WERI-Rb-1 (cell line): ENCODE data around the gene GDF10.

Source experiments
- DNase-seq: peaks from one replicate; pipeline ENCODE4 v3.0.0-alpha.2; 2020
- H3K27ac ChIP-seq: fragments of 250-450 bp; sonication (Bioruptor Pico); 2 replicates; pipeline ENCODE4 v1.5.1; 2020; ENCODE audit warnings: mild to moderate bottlenecking, moderate library complexity
- H3K27me3 ChIP-seq: fragments of 250-450 bp; sonication (Bioruptor Pico); 2 replicates; pipeline ENCODE4 v1.5.1; 2021; ENCODE audit warnings: mild to moderate bottlenecking, low read depth, moderate library complexity; ENCODE audit not compliant: insufficient read depth, severe bottlenecking
- H3K36me3 ChIP-seq: fragments of 250-450 bp; sonication (Bioruptor Pico); 2 replicates; pipeline ENCODE4 v1.5.1; 2020; ENCODE audit warnings: mild to moderate bottlenecking, moderate library complexity
- H3K4me3 ChIP-seq: 2 replicates; pipeline ENCODE4 v1.5.1; 2011; ENCODE audit warnings: low read depth, mild to moderate bottlenecking, control low read depth, low read length
- H3K9me3 ChIP-seq: fragments of 250-450 bp; sonication (Bioruptor Pico); 2 replicates; pipeline ENCODE4 v1.5.1; 2021; ENCODE audit warnings: mild to moderate bottlenecking, moderate library complexity; ENCODE audit not compliant: severe bottlenecking
- CTCF ChIP-seq: IDR thresholded peaks from 2 replicates; pipeline ENCODE4 v1.5.1; 2011; ENCODE audit warnings: low read depth, mild to moderate bottlenecking, control low read depth, inconsistent platforms, low read length

The GDF10 gene

DNA sequence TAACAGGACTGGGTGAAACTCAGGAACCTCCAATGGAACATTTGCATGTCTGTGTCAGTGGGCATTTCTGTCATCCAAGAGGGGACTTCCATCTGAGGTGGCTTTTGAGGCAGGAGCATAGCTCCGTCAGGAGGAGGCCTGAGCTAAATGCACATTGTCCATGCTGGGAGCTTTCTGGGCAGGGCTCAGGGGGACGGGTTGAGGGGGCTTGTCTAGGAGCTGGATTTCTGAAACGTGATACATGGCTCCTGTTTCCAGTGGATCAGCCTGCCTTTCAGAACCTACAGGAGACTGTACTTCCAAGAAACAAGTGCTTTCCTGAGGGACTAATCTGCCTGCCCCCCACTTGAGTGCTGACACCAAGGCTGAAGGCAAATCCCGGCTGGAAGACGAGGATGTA lies 40.5 kb upstream of the GDF10 start:
- no peak for DNase-seq
- TF ChIP-seq CTCF = no peak
- H3K9me3 ChIP-seq = no peaks in the 10 kb centered on the region
- H3K27ac ChIP-seq = no peak overlapping the region
- no peak overlapping the region for H3K4me3 ChIP-seq
- no peaks in the 10 kb centered on the region for H3K27me3 ChIP-seq
- no peaks in the 10 kb centered on the region for H3K36me3 ChIP-seq

GRCh38 chr10:47260505-47261111 lies 39.4 kb upstream of the GDF10 start:
- no peaks in the 10 kb centered on the region for H3K9me3 ChIP-seq
- H3K27ac ChIP-seq = no peak overlapping the region
- no peaks in the 10 kb centered on the region for H3K36me3 ChIP-seq
- no peaks in the 10 kb centered on the region for H3K27me3 ChIP-seq
- no peak overlapping the region for H3K4me3 ChIP-seq
- peak; percentile 61 for TF ChIP-seq CTCF
- DNase-seq = peak; percentile 51

DNA sequence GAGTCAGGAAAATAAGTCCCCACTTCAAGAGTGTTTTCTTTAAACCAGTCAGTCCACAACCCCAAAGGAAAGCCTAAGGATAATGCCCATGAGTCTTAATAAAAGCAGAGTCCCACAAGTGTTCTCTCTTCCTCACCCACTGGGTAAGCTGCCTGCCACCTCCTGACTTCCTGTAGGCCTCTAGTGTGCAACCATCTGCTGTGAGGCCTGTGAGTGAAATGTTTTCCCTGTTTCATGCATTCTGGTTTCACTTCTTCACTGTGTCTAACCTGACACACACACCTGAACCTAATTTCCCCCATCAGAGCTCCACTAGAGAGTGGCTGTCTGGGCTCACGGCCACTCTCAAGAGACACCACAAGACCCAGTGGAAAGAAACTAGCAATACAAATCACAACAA lies 38.9 kb upstream of the GDF10 start:
- no peaks in the 10 kb centered on the region for H3K36me3 ChIP-seq
- no peaks in the 10 kb centered on the region for H3K9me3 ChIP-seq
- no peak for DNase-seq
- no peak overlapping the region for H3K27ac ChIP-seq
- no peaks in the 10 kb centered on the region for H3K27me3 ChIP-seq
- TF ChIP-seq CTCF = no peak
- no peak overlapping the region for H3K4me3 ChIP-seq

DNA sequence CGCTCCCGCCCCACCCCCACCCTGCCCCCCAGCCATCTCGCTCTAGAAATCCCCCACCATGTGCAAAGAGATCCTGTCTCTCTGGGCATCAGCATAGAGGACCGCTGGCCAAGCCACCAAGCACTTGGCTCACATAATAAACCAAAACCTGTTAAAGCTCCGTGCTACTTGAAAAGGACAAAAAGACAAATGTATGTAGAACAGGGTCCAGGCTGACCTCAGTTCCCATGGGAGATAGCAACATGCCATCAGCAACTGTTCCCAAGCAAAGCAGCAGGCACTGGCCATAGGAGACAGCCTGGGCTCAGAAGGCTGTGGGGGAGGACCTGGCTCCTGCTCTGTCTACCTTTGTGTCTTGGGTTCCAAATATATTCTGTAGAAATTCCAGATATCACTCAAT lies 38.4 kb upstream of the GDF10 start:
- Histone ChIP-seq H3K27me3 (no peaks in the 10 kb centered on the region), H3K27ac (no peak overlapping the region), H3K36me3 (no peaks in the 10 kb centered on the region), H3K9me3 (no peaks in the 10 kb centered on the region), H3K4me3 (no peak overlapping the region)
- DNase-seq = no peak
- no peak for TF ChIP-seq CTCF

GRCh38 chr10:47262606-47263533 lies 37.1 kb upstream of the GDF10 start:
- no peak for DNase-seq
- Histone ChIP-seq H3K27ac (no peak overlapping the region), H3K27me3 (no peaks in the 10 kb centered on the region)

More at GRCh38 chr10:47262606-47263533, 37.1 kb upstream of the GDF10 start:
- H3K9me3 ChIP-seq = no peaks in the 10 kb centered on the region
- no peak overlapping the region for H3K4me3 ChIP-seq
- no peaks in the 10 kb centered on the region for H3K36me3 ChIP-seq
- TF ChIP-seq CTCF = no peak
